HG03575 (cell line): ENCODE data around the gene NCKAP5L.

Experiments used
- ATAC-seq: cut with Tn5 transposase; IDR thresholded peaks from one replicate; pipeline ENCODE4 v1.9.1; 2021; ENCODE audit not compliant: unreplicated experiment, insufficient number of reproducible peaks, low FRiP score; ENCODE audit errors: extremely low read depth

Gene NCKAP5L

GRCh38 chr12:49831717-49832116 lies 3.5 kb upstream of the NCKAP5L start:
- no peak for ATAC-seq

GRCh38 chr12:49827401-49828099 lies 663 bp downstream of the NCKAP5L start:
- no peak for ATAC-seq

GRCh38 chr12:49827051-49827400 lies 1.2 kb downstream of the NCKAP5L start:
- ATAC-seq: no peak

GRCh38 chr12:49825971-49826421 lies 2.2 kb downstream of the NCKAP5L start:
- no peak for ATAC-seq

GRCh38 chr12:49825360-49825970 lies 2.7 kb downstream of the NCKAP5L start:
- ATAC-seq: no peak

GRCh38 chr12:49824895-49825294 lies 3.3 kb downstream of the NCKAP5L start:
- ATAC-seq: no peak

GRCh38 chr12:49824416-49824815 lies 3.8 kb downstream of the NCKAP5L start:
- no peak for ATAC-seq

- no peak for ATAC-seq
Measured at GRCh38 chr12:49823951-49824350, 4.3 kb downstream of the NCKAP5L start.

- ATAC-seq: no peak
Measured at GRCh38 chr12:49823350-49823749, 4.9 kb downstream of the NCKAP5L start.

- ATAC-seq: no peak
Measured at GRCh38 chr12:49821373-49822287, 6.6 kb downstream of the NCKAP5L start.

- ATAC-seq: no peak
Measured at GRCh38 chr12:49819786-49820185, 8.4 kb downstream of the NCKAP5L start.

GRCh38 chr12:49818241-49818895 lies 9.8 kb downstream of the NCKAP5L start:
- ATAC-seq: no peak

- ATAC-seq: no peak
Measured at GRCh38 chr12:49813131-49813530, 15.1 kb downstream of the NCKAP5L start.

GRCh38 chr12:49811961-49812401 lies 16.2 kb downstream of the NCKAP5L start:
- ATAC-seq: no peak

- no peak for ATAC-seq
Measured at GRCh38 chr12:49811136-49811535, 17.1 kb downstream of the NCKAP5L start.

GRCh38 chr12:49809906-49810389 lies 18.3 kb downstream of the NCKAP5L start:
- no peak for ATAC-seq

GRCh38 chr12:49809381-49809905 lies 18.8 kb downstream of the NCKAP5L start:
- ATAC-seq: no peak

- no peak for ATAC-seq
Measured at GRCh38 chr12:49808686-49809380, 19.4 kb downstream of the NCKAP5L start.
